ENCODE measurements around the gene SLC7A8.

- no peak for TF ChIP-seq POLR2A (IDR thresholded peaks at IDR 0.05; ENCODE audit: low read length)
- no peak for TF ChIP-seq GATA1 (IDR thresholded peaks at IDR 0.05; ENCODE audit: low read depth, low read length)
Measured at GRCh38 chr14:23093991-23094665, 89.3 kb downstream of the SLC7A8 start.
